Stomach (tissue), 9 donors: ENCODE results near the gene ASPRV1. TPM values are rescaled to one million over a fixed set of nuclear protein-coding genes. Genes with fewer than 3 reads are reported as not detected.

Source experiments
- DNase-seq, 2 donors: peaks; one replicate each; pipeline versions ENCODE4 v3.0.0 to v3.0.0-alpha.2; 2013 to 2019
- H3K27ac ChIP-seq, 5 donors: fragments of 200-600 bp in 4 of 5; sonication (generic) in 4 of 5; one replicate each; pipeline ENCODE4 v1.5.1; 2013 to 2019; ENCODE audit warnings: mild to moderate bottlenecking in 1 of 5, moderate library complexity in 1 of 5
- H3K27me3 ChIP-seq, 3 donors: fragments of 200-600 bp; sonication (generic); one replicate each; pipeline ENCODE4 v1.5.1; 2017 to 2019; ENCODE audit warnings: mixed run types in 1 of 3
- H3K36me3 ChIP-seq, 4 donors: fragments of 200-600 bp; sonication (generic); 1 replicate in 3 of 4; 2 replicates in 1 of 4; pipeline ENCODE4 v1.5.1; 2016 to 2019
- H3K4me1 ChIP-seq, 4 donors: fragments of 200-600 bp; sonication (generic); one replicate each; pipeline ENCODE4 v1.5.1; 2016 to 2019
- H3K4me3 ChIP-seq, 4 donors: fragments of 200-600 bp; sonication (generic) in 3 of 4; one replicate each; pipeline ENCODE4 v1.5.1; 2016 to 2019; ENCODE audit warnings: mild to moderate bottlenecking in 1 of 4
- H3K9me3 ChIP-seq, 4 donors: fragments of 200-600 bp; sonication (generic); one replicate each; pipeline ENCODE4 v1.5.1; 2016 to 2019
- EP300 ChIP-seq: sonication (generic); formaldehyde crosslinking; IDR thresholded peaks from one replicate; pipeline ENCODE4 v1.6.1; 2017; ENCODE audit warnings: antibody characterized with exemption
- POLR2A ChIP-seq, 4 donors: fragments of 450-650 bp; IDR thresholded peaks; one replicate each; pipeline ENCODE4 v1.6.1; 2016; ENCODE audit warnings: antibody characterized with exemption in 4 of 4, control low read depth in 2 of 4, mild to moderate bottlenecking in 1 of 4, moderate library complexity in 1 of 4
- POLR2AphosphoS5 ChIP-seq, 3 donors: sonication (generic); formaldehyde crosslinking; IDR thresholded peaks; one replicate each; pipeline ENCODE4 v1.6.1; 2016; ENCODE audit warnings: antibody characterized with exemption in 3 of 3
- WGBS, 5 donors: extraction: QIAGEN DNeasy Blood & Tissue Kit in 3 of 5; methylation state at CpG; one replicate each; pipeline versions ENCODE4 v1.1.5 to v1.1.7; 2013 to 2018; 5-methylcytosine and 5-hydroxymethylcytosine counted together
- intact Hi-C: fragments of 100-400 bp; cut with DNase I; formaldehyde crosslinking; loops from one replicate; pipeline ENCODE4 v1.15.1; 2023; ENCODE audit warnings: low total_unique reads
- polyA plus RNA-seq, 3 donors: library from polyadenylated mRNA; stranded (reverse); fragments of 200-250 nt; gene quantifications; one replicate each; pipeline ENCODE4 v1.2.3, GENCODE V29; 2013
- total RNA-seq, 5 donors: library from RNA; depleted of rRNA; stranded (reverse); fragments of >200 nt; gene quantifications; one replicate each; pipeline versions ENCODE4 v1.1.0 to v1.2.3, GENCODE V29; 2014 to 2016
- TF ChIP-seq, protein P1 (sequence below), 7 experiments: fragments of 450-650 bp in 4 of 7; fragments of 200-600 bp in 3 of 7; sonication (generic) in 3 of 7; IDR thresholded peaks; one replicate each; pipeline ENCODE4 v1.5.1; 2016 to 2019; ENCODE audit warnings: antibody characterized with exemption in 7 of 7, control low read depth in 2 of 7, mild to moderate bottlenecking in 1 of 7
- donor health status: healthy with polysubstance abuse.
- donor health status: Bipolar disorder and iron deficiency.
- donor health status: healthy.

ASPRV1 gene
- total and polyA plus RNA-seq, 8 donors = 0.44 to 6.4 (median 1.5) TPM; not detected in 2

DNA sequence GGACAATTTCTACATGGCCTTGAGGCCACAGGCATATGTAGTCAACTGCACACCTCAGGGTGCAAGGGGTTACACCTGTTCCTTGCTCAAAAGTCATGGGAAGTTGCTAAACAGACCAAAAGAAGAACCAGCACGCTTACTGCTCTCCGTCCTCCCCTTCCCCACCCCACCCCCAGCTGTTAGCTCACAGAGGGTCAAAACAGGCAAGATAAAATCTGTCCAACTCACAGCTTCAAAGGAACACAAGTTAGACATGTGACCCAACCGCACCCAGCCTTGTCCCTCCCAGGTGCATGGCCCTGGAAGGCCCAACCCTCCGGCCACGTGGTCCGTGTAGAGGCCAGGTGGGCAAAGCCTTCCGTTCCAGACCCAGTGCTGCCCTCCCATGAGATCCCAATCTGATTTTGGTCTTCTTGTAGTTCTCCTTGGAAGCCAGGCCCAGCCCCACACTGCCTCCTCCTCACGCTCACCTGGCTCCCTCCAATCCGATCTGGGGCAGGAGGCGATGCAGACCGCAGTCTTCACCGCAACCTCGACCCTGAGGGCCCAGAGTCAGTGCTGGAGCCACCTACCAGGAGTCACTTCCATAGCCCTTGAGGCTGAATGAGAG lies 14.5 kb upstream of the ASPRV1 start:
- H3K36me3 ChIP-seq = no peaks in the 10 kb centered on the region
- no peaks in the 10 kb centered on the region for H3K27me3 ChIP-seq
- H3K4me1 ChIP-seq = peaks cover 3 to 29% (median 14%) of the 10 kb centered on the region in 4 donors
- no peak overlapping the region for H3K4me3 ChIP-seq
- TF ChIP-seq POLR2AphosphoS5 (IDR thresholded peaks at IDR 0.05) (peak in 1 of 3 donors; percentile 24), EP300 (no peak)
- WGBS, 5 donors = 55 to 81% (median 65%) methylated on average over 9 to 13 of the region's 13 CpGs
- H3K9me3 ChIP-seq = no peaks in the 10 kb centered on the region
- H3K27ac ChIP-seq = peak overlapping the region in 2 of 5 donors; percentile 57 to 72
- intact Hi-C loops = no loop called here
- peak; percentile 64 to 69 for DNase-seq

DNA sequence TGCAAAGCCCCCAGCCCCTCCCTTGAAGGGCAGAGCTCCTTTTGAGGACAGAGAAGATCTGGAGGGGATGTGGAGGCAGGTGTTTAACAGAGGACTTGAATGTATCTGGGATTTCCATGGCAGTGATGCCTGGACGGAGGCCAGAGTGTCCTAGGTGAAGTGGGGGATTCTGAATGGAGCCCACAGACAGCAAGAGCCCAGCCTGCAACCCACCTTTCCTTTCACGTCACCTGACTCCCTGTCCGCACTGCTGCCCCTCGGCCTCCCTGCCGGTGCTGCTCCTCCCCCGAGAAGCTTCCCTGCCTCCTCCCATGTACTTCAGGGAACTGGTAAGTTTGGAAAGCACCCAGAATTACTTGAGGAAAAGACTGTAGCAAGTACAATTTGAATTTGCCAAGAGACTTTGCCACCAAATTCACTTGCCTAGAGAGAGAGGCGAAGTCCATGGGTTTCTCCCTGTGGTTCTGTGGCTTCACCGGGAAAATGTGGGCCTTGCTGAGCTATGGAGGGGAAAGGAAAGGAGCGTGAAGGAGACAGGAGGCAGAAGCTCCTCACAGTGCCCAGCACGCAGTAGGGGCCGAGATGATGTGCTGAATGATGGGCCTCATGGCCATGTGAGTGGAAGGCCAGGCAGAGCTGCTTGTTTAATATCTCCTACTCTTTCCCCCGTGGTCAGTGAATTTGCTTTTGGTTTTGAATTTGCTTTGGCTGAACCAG lies 13.9 kb upstream of the ASPRV1 start:
- Histone ChIP-seq H3K9me3 (no peaks in the 10 kb centered on the region), H3K27ac (peak overlapping the region in 2 of 5 donors; percentile 57 to 72), H3K4me1 (peaks cover 3 to 29% (median 14%) of the 10 kb centered on the region in 4 donors), H3K36me3 (no peaks in the 10 kb centered on the region), H3K27me3 (no peaks in the 10 kb centered on the region), H3K4me3 (no peak overlapping the region)
- DNase-seq = no peak
- intact Hi-C loops = no loop called here
- no peak for TF ChIP-seq POLR2A (IDR thresholded peaks at IDR 0.05)
- no peak for TF ChIP-seq EP300
- no peak for TF ChIP-seq POLR2AphosphoS5 (IDR thresholded peaks at IDR 0.05)
- TF ChIP-seq, protein P1, sequence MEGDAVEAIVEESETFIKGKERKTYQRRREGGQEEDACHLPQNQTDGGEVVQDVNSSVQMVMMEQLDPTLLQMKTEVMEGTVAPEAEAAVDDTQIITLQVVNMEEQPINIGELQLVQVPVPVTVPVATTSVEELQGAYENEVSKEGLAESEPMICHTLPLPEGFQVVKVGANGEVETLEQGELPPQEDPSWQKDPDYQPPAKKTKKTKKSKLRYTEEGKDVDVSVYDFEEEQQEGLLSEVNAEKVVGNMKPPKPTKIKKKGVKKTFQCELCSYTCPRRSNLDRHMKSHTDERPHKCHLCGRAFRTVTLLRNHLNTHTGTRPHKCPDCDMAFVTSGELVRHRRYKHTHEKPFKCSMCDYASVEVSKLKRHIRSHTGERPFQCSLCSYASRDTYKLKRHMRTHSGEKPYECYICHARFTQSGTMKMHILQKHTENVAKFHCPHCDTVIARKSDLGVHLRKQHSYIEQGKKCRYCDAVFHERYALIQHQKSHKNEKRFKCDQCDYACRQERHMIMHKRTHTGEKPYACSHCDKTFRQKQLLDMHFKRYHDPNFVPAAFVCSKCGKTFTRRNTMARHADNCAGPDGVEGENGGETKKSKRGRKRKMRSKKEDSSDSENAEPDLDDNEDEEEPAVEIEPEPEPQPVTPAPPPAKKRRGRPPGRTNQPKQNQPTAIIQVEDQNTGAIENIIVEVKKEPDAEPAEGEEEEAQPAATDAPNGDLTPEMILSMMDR (IDR thresholded peaks at IDR 0.05) = no peak
- 82 to 86% (median 85%) methylated on average over 12 of the region's 12 CpGs for WGBS, 5 donors

DNA sequence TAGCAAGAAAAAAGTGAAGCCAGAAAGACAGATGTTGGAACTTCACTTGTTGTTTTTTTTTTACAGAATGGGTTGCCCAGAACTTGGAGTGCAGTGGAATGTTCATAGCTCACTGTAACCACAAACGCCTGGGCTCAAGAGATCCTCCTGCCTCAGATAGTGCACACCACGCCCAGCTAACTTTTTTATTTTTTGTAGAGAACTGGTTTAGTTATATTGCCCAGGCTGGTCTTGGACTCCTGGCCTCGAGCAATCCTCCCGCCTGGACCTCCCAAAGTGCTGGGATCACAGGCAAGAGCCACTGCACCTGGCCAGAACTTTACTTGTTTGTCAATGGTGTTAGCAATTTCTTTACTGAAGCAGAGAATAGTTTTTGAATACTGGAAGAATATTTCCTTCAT lies 11.9 kb upstream of the ASPRV1 start:
- TF ChIP-seq, protein P1 (IDR thresholded peaks at IDR 0.05) = no peak
- no peak for TF ChIP-seq POLR2A (IDR thresholded peaks at IDR 0.05)
- TF ChIP-seq EP300 = no peak
- TF ChIP-seq POLR2AphosphoS5 (IDR thresholded peaks at IDR 0.05) = no peak
- Histone ChIP-seq H3K27ac (peak overlapping the region in 2 of 5 donors; percentile 30 to 31), H3K4me1 (peaks cover 3 to 29% (median 14%) of the 10 kb centered on the region in 4 donors), H3K4me3 (no peak overlapping the region), H3K36me3 (no peaks in the 10 kb centered on the region), H3K27me3 (no peaks in the 10 kb centered on the region), H3K9me3 (no peaks in the 10 kb centered on the region)
- WGBS, 5 donors = 23 to 68% (median 40%) methylated on average over 4 of the region's 4 CpGs
- intact Hi-C loops = no loop called here
- DNase-seq = no peak

DNA sequence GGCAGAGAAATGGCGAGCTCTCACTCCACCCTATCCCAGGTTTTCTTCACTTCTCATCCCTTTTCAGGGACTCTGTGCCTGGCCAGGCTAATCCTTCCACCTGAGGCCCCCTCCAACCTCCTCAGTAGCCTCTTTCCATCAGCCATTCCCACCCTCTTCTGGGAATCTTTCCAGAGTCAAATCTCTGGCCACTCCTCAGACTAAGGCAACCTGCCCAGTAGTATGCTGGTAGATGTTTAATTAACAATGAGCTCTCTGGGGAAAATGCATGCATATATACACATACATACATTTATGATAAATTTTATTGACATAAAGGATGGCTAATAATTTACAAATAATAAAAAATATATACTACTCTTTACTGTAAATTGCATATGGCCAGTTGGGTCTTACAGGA lies 11.4 kb upstream of the ASPRV1 start:
- intact Hi-C loops = no loop called here
- Histone ChIP-seq H3K27ac (peak overlapping the region in 1 of 5 donors; percentile 31), H3K27me3 (no peaks in the 10 kb centered on the region), H3K9me3 (no peaks in the 10 kb centered on the region), H3K4me3 (no peak overlapping the region), H3K36me3 (no peaks in the 10 kb centered on the region), H3K4me1 (peaks cover 3 to 29% (median 14%) of the 10 kb centered on the region in 4 donors)
- DNase-seq = no peak
- 47 to 88% (median 72%) methylated on average over 1 of the region's 1 CpG for WGBS, 5 donors
- TF ChIP-seq, protein P1 (IDR thresholded peaks at IDR 0.05) = no peak
- TF ChIP-seq EP300 (no peak), POLR2A (IDR thresholded peaks at IDR 0.05) (no peak), POLR2AphosphoS5 (IDR thresholded peaks at IDR 0.05) (no peak)
